Measurements from ENCODE around the gene ACSM5. TPM values are rescaled to one million over a fixed set of nuclear protein-coding genes. Genes with fewer than 3 reads are reported as not detected.
"Not testable (repeated sequence)": the region's sequence is repeated elsewhere in the genome, so short reads cannot be mapped to it uniquely, and the experiment has no call there.

The ACSM5 gene
- total and polyA plus RNA-seq, 2 of the 4 experiments (the other 2 are of a cell fraction), result not detected

DNA sequence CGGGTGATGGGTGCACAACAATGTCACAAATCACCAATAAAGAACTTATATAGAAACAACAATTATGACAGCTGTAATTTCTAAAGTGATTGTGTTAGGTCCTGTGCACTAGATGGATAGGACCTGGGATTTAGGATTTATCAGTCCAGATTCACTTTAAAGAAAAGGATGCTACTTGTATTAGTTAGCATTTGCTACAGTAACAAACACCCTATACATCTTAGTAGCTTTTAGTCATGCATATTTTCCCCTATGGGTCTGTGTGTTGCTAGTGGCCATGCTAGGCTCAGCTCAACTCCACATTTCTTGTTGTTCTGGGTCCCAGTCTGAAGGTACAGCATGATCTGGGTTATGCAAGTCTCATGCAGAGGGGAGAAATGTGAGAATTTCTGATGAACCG lies 49.9 kb downstream of the ACSM5 start:
- WGBS, 2 experiments (ENCODE audit: extremely low coverage in 2 of 2, insufficient read length in 1 of 2), result no CpG with 5 or more reads among the region's 2 CpGs
- dilution Hi-C loops (cut with HindIII; ENCODE audit: low sequenced_read_pairs, unreplicated experiment), result not testable (repeated sequence)

DNA sequence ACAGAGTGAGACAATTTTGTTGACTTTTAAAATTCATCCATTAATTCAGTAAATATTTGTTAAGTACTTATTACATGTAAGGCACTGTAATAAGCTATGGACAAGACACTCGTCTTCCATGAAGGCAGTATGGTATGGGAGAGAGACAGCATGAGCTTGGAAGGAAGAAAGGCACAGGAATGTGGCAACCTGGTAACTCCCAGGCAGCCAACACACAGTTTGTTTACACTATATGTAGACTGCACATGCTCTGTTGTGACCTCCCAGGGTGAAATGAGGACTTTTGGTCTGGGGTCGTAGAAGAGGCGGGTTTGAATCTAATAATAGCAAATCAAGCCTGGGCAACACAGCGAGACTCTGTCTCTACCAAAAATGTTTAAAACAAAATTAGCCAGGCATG lies 51.0 kb downstream of the ACSM5 start:
- H3K9me1 ChIP-seq (ENCODE audit: insufficient read depth, low read length); POLR2A ChIA-PET (ENCODE audit: unreplicated experiment); dilution Hi-C loops (cut with HindIII; ENCODE audit: low sequenced_read_pairs, unreplicated experiment); in situ Hi-C loops (cut with MboI; ENCODE audit: low sequenced_read_pairs); H3K27ac ChIP-seq (ENCODE audit: insufficient read depth, low read length); H3K79me1 ChIP-seq (ENCODE audit: low read depth in 1 of 2, low read length in 2 of 2); H3K36me3 ChIP-seq (ENCODE audit: control insufficient read depth, insufficient read depth, low read length); ATAC-seq (ENCODE audit: low read depth); H3K4ac ChIP-seq (ENCODE audit: low read depth, low read length); H2BK5ac ChIP-seq (ENCODE audit: low read depth, low read length, poor library complexity, severe bottlenecking); H2BK15ac ChIP-seq (ENCODE audit: low read depth, low read length); H2BK120ac ChIP-seq (ENCODE audit: low read depth, low read length); DNase-seq; H4K20me1 ChIP-seq (ENCODE audit: insufficient read depth, low read length); H3K4me3 ChIP-seq (ENCODE audit: insufficient read depth, low read depth, low read length); H2BK20ac ChIP-seq (ENCODE audit: low read depth, low read length); H3K4me1 ChIP-seq (ENCODE audit: control insufficient read depth, insufficient read depth, low read length); H3K9ac ChIP-seq (ENCODE audit: low read depth, low read length); H2AFZ ChIP-seq (replicated peaks; ENCODE audit: low read length, poor library complexity); H3K56ac ChIP-seq (ENCODE audit: extremely low read depth, insufficient read depth, low read length); intact Hi-C loops (cut with micrococcal nuclease); H3K23ac ChIP-seq (ENCODE audit: low read depth, low read length); BruUV-seq (replicated peaks); CTCF ChIA-PET; H2AK5ac ChIP-seq (ENCODE audit: low read depth, low read length); H4K8ac ChIP-seq (ENCODE audit: low read depth in 2 of 2, low read length in 2 of 2); H4K91ac ChIP-seq (ENCODE audit: insufficient read depth, low read depth, low read length); H3K14ac ChIP-seq (replicated peaks; ENCODE audit: low read depth, low read length); H4K5ac ChIP-seq (ENCODE audit: low read depth, low read length); H3K18ac ChIP-seq (ENCODE audit: low read depth, low read length); H3K9me3 ChIP-seq (ENCODE audit: control insufficient read depth, insufficient read depth, low read length); H2AK9ac ChIP-seq (replicated peaks; ENCODE audit: low read depth, low read length, poor library complexity); H3K27me3 ChIP-seq (ENCODE audit: control insufficient read depth, insufficient read depth, low read length); H3K4me2 ChIP-seq (ENCODE audit: low read depth, low read length): not testable (repeated sequence)
- WGBS, 2 experiments (ENCODE audit: extremely low coverage in 2 of 2, insufficient read length in 1 of 2), result no CpG with 5 or more reads among the region's 4 CpGs

More for the DNA sequence above, 49.9 kb downstream of the ACSM5 start:
- BruUV-seq (replicated peaks); H4K91ac ChIP-seq (ENCODE audit: insufficient read depth, low read depth, low read length); CTCF ChIA-PET; H3K79me1 ChIP-seq (ENCODE audit: low read depth in 1 of 2, low read length in 2 of 2); H2BK5ac ChIP-seq (ENCODE audit: low read depth, low read length, poor library complexity, severe bottlenecking); H3K14ac ChIP-seq (replicated peaks; ENCODE audit: low read depth, low read length); H3K9me3 ChIP-seq (ENCODE audit: control insufficient read depth, insufficient read depth, low read length); H2AFZ ChIP-seq (replicated peaks; ENCODE audit: low read length, poor library complexity); H2AK5ac ChIP-seq (ENCODE audit: low read depth, low read length); H3K4me3 ChIP-seq (ENCODE audit: insufficient read depth, low read depth, low read length); H3K4ac ChIP-seq (ENCODE audit: low read depth, low read length); H3K27me3 ChIP-seq (ENCODE audit: control insufficient read depth, insufficient read depth, low read length); H3K36me3 ChIP-seq (ENCODE audit: control insufficient read depth, insufficient read depth, low read length); H3K9ac ChIP-seq (ENCODE audit: low read depth, low read length); H3K18ac ChIP-seq (ENCODE audit: low read depth, low read length); in situ Hi-C loops (cut with MboI; ENCODE audit: low sequenced_read_pairs); intact Hi-C loops (cut with micrococcal nuclease); H3K9me1 ChIP-seq (ENCODE audit: insufficient read depth, low read length); H3K4me1 ChIP-seq (ENCODE audit: control insufficient read depth, insufficient read depth, low read length); H4K8ac ChIP-seq (ENCODE audit: low read depth in 2 of 2, low read length in 2 of 2); DNase-seq; H2BK120ac ChIP-seq (ENCODE audit: low read depth, low read length); H4K5ac ChIP-seq (ENCODE audit: low read depth, low read length); H3K23ac ChIP-seq (ENCODE audit: low read depth, low read length); H3K27ac ChIP-seq (ENCODE audit: insufficient read depth, low read length); POLR2A ChIA-PET (ENCODE audit: unreplicated experiment); H2BK20ac ChIP-seq (ENCODE audit: low read depth, low read length); H2AK9ac ChIP-seq (replicated peaks; ENCODE audit: low read depth, low read length, poor library complexity); H3K56ac ChIP-seq (ENCODE audit: extremely low read depth, insufficient read depth, low read length); H3K4me2 ChIP-seq (ENCODE audit: low read depth, low read length); H4K20me1 ChIP-seq (ENCODE audit: insufficient read depth, low read length); ATAC-seq (ENCODE audit: low read depth); H2BK15ac ChIP-seq (ENCODE audit: low read depth, low read length): not testable (repeated sequence)
